Psoas muscle (tissue), 8 donors: ENCODE measurements around the gene FZD4. TPM values are rescaled to one million over a fixed set of nuclear protein-coding genes. Genes with fewer than 3 reads are reported as not detected.
"Not testable (repeated sequence)": the region's sequence is repeated elsewhere in the genome, so short reads cannot be mapped to it uniquely, and the experiment has no call there.

Source experiments
- ATAC-seq, 4 donors: fragments of 200-7000 bp; cut with Tn5 transposase; one replicate each; pipeline ENCODE4 v1.9.1; 2020; ENCODE audit warnings: moderate library complexity in 3 of 4, mild to moderate bottlenecking in 2 of 4
- DNase-seq, 2 donors: peaks; one replicate each; pipeline ENCODE4 v3.0.0-alpha.2; 2020
- H3K27ac ChIP-seq: fragments of 200-600 bp; one replicate; pipeline ENCODE4 v1.8.0; 2022
- H3K27me3 ChIP-seq, 3 donors: fragments of 200-600 bp in 1 of 3; one replicate each; pipeline versions ENCODE4 v1.6.1 to v1.8.0; 2013 to 2022; ENCODE audit warnings: low read length in 2 of 3, mild to moderate bottlenecking in 2 of 3, moderate library complexity in 1 of 3; ENCODE audit not compliant: insufficient read depth in 3 of 3
- H3K36me3 ChIP-seq, 2 donors: fragments of 200-600 bp in 1 of 2; one replicate each; pipeline versions ENCODE4 v1.6.1 to v1.8.0; 2013 to 2022; ENCODE audit warnings: low read depth in 1 of 2, mild to moderate bottlenecking in 1 of 2, moderate library complexity in 1 of 2; ENCODE audit not compliant: insufficient read depth in 1 of 2
- H3K4me1 ChIP-seq: fragments of 200-600 bp; one replicate; pipeline ENCODE4 v1.8.0; 2022
- H3K4me3 ChIP-seq: fragments of 200-600 bp; one replicate; pipeline ENCODE4 v1.8.0; 2022; ENCODE audit warnings: mild to moderate bottlenecking
- H3K9me3 ChIP-seq: fragments of 200-600 bp; one replicate; pipeline ENCODE4 v1.8.0; 2022
- WGBS, 3 donors: extraction: QIAGEN DNeasy Blood & Tissue Kit; methylation state at CpG; one replicate each; pipeline versions ENCODE4 v1.1.6 to v1.1.7; 2013; 5-methylcytosine and 5-hydroxymethylcytosine counted together
- intact Hi-C, 2 donors: fragments of 100-400 bp; cut with DNase I; formaldehyde crosslinking; loops; one replicate each; pipeline versions ENCODE4 v1.11.0 to v1.14.2; 2022
- long read RNA-seq, 2 donors: library from polyadenylated mRNA; unstranded; transcript quantifications; one replicate each; pipeline ENCODE4 v2.0.0, GENCODE V29; 2021
- polyA plus RNA-seq, 3 donors: library from polyadenylated mRNA; stranded (reverse); fragments of 200-250 nt; gene quantifications; one replicate each; pipeline ENCODE4 v1.2.3, GENCODE V29; 2013
- total RNA-seq, 4 donors: library from RNA; stranded (reverse); fragmentation: NEBNext Ultra II Directional in 2 of 4; extraction: Animal tissue kit (Norgen Biotek cat#: 25700) in 2 of 4; gene quantifications; one replicate each; pipeline versions ENCODE4 v1.2.1 to v1.2.4, GENCODE V29; 2021 to 2023
- TF ChIP-seq, protein P1 (sequence below): fragments of 200-600 bp; IDR thresholded peaks from one replicate; pipeline ENCODE4 v1.8.0; 2022; ENCODE audit warnings: antibody characterized with exemption
- donor health status: healthy with polysubstance abuse.
- donor health status: DM: no; HTN: no; CAD: no; lungs with moderate emphysema.
- donor health status: Bipolar disorder and iron deficiency.
- donor health status: healthy.
- donor health status: DM: yes; HTN: yes; CAD: no.
- donor health status: DM: no; HTN: no; CAD: no.
- donor health status: DM: no; HTN: no; CAD: no.
- donor health status: DM: yes; HTN: yes; CAD: no.

The FZD4 gene
- 100 to 1,000 TPM in 1 of 4 donors, 10 to 100 TPM in 3; 12.3 to 158 (median 30.2) TPM for total RNA-seq
- 10 to 100 TPM; 22.1 to 39.5 (median 27.5) TPM for polyA plus RNA-seq
- long read RNA-seq, donor 1, partial matches to known transcripts = 0 of 5 reads
- long read RNA-seq, donor 1, other reads (novel, unspliced or antisense) = 5 of 5 reads
- long read RNA-seq, donor 2, full-length matches to known transcripts = 52 of 136 reads
- long read RNA-seq, donor 2, partial matches to known transcripts = 0 of 136 reads
- long read RNA-seq, donor 2, other reads (novel, unspliced or antisense) = 84 of 136 reads

DNA sequence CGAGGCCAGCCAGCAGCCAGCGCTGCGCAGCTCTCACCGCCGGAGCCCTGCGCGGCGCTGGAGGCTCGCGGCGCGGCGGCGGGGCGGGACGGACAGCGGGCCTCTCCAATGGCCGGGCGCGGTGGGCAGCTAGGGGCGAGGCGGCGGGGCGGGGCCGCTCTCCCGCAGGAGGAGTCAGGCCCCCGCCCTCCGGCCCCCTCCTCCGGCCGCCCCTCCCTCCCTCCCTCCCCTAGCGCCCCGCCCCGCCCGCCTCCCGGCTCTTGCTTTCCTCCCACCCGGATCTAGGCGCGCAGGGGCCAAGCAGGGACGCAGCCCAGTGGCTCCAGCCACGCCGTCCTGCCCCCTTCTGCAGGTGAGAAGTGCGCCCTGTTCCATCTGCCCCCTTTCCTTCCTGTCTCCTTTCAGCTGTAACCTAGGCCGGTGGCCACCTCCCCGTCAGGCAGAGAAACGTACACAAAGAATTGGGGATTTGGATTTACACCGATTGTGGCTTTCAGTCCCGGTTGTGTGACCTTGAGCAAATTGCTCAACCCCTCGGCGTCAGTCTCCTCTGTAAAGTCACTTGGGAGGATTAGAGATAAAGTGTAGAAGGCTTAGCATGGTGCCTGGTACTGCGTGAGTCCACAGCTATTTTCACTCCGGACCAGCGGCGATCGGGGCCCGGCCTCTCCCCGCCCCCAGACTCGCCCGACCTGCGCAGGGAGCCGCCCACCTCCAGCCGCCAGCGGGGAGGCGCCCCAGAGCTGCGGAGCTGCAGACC is at the start of gene FZD4:
Gene FZD4, minus strand, starts transcription at position 35 of the 760 bp plus-strand sequence. CDS start 310 bp downstream, outside the sequence.
- Histone ChIP-seq H3K27me3 (no peaks in the 10 kb centered on the region), H3K27ac (peak within 1 kb of the TSS; percentile 95), H3K9me3 (no peaks in the 10 kb centered on the region), H3K4me1 (peaks cover 38% of the 10 kb centered on the region), H3K36me3 (peaks cover 9 to 15% of the 10 kb centered on the region in 2 donors), H3K4me3 (peak within 1 kb of the TSS; percentile 96)
- intact Hi-C loops = loop anchor here (2.0 to 5.0 kb wide), 2 partner anchors 27 to 82 kb away; partner anchors contain the start of gene TMEM135 (in 2 of the 2)
- WGBS, 3 donors = 0 to 1% (median 1%) methylated on average over 38 to 61 of the region's 64 CpGs
- ATAC-seq (peak; percentile 83 to 95 (median 88)), DNase-seq (peak; percentile 95 to 96)
- TF ChIP-seq, protein P1, sequence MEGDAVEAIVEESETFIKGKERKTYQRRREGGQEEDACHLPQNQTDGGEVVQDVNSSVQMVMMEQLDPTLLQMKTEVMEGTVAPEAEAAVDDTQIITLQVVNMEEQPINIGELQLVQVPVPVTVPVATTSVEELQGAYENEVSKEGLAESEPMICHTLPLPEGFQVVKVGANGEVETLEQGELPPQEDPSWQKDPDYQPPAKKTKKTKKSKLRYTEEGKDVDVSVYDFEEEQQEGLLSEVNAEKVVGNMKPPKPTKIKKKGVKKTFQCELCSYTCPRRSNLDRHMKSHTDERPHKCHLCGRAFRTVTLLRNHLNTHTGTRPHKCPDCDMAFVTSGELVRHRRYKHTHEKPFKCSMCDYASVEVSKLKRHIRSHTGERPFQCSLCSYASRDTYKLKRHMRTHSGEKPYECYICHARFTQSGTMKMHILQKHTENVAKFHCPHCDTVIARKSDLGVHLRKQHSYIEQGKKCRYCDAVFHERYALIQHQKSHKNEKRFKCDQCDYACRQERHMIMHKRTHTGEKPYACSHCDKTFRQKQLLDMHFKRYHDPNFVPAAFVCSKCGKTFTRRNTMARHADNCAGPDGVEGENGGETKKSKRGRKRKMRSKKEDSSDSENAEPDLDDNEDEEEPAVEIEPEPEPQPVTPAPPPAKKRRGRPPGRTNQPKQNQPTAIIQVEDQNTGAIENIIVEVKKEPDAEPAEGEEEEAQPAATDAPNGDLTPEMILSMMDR = peak; percentile 12

DNA sequence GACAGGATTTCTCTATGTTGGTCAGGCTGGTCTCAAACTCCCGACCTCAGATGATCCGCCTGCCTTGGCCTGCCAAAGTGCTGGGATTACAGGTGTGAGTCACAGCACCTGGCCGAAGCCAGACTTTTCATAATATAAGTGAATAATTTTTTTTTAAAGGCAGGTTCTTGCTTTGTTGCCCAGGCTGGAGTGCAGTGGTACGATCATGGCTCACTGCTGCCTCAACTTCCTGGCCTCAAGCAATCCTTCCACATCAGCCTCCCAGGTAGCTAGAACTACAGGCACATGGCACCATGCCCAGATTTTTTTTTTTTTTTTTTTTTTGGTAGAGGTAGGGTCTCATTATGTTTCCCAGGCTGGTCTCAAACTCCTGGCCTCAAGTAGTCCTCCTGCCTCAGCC is 49.1 kb upstream of the FZD4 start:
- intact Hi-C loops, H3K9me3 ChIP-seq, DNase-seq, H3K36me3 ChIP-seq, H3K4me3 ChIP-seq, H3K27ac ChIP-seq, H3K27me3 ChIP-seq, H3K4me1 ChIP-seq, ATAC-seq: not testable (repeated sequence)
- 89 to 95% (median 91%) methylated on average over 4 of the region's 4 CpGs for WGBS, 3 donors

DNA sequence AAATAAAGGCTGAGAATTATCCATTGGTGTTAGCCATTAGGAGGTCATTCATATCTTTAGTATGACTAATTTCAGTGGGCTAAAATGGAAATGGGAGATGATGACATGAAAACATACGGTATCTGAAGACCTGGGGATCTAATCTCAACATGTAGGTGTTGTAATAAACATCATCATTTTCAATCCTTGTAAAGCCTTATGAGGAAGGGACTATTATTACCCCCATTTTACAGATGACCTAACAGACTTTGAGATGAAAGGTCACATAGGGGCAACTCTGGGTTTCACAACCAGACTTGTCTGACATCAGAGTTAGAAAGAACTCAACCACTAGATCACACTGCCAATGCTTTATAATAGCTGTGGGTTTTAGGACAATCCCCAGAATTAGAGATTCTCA is 47.7 kb upstream of the FZD4 start:
- no peak overlapping the region for H3K27ac ChIP-seq
- no peaks in the 10 kb centered on the region for H3K27me3 ChIP-seq
- 80 to 94% (median 90%) methylated on average over 1 of the region's 1 CpG for WGBS, 3 donors
- H3K36me3 ChIP-seq = no peaks in the 10 kb centered on the region
- DNase-seq (no peak), ATAC-seq (no peak)
- H3K4me1 ChIP-seq = no peaks in the 10 kb centered on the region
- H3K4me3 ChIP-seq = no peak overlapping the region
- intact Hi-C loops = no loop called here
- H3K9me3 ChIP-seq = no peaks in the 10 kb centered on the region
- TF ChIP-seq, protein P1 = no peak

DNA sequence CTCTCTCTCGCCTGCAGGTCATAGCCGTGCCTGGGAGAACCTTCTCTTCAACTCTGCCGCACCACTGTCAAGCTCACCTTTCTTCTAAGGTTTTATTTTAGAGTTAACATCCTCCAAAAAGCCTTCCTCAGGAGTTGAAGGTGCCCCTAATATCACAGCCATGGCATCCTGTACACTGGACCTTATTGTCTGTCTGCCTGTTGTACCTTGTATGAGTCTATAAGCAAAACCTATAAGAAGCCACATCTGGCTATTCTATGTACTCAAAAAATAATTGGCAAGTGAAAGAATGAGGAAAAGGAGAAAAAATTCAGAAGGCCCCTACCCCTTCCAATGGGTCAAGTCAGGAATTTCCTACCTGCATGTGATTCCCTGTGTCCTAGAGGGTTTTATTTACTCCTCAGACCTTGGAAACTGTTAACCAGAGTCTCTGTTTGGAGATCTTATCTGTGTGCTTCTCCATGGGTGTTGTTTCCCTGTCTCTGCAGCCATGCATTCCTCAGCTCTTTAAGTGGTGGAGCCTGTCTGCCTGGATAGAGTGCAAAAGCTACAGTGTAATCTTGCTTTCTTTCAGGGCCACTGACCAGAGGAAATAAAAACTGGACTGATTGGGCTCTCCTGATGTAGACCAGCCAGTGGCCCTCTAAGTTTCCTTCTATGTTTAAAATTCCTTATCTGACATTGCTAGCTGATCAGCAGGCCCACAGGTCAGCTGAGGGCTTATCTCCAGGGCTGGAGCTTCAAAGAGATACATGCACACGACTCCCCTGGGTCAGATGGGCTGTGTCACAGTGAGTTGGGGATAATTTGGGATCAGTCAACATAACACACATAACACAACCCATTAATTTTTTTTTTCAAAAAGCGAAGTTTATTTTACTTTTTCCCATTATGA is 44.9 kb upstream of the FZD4 start:
- no peak for DNase-seq
- ATAC-seq = no peak
- Histone ChIP-seq H3K27ac (no peak overlapping the region), H3K4me3 (no peak overlapping the region), H3K27me3 (no peaks in the 10 kb centered on the region), H3K36me3 (no peaks in the 10 kb centered on the region), H3K4me1 (no peaks in the 10 kb centered on the region), H3K9me3 (no peaks in the 10 kb centered on the region)
- intact Hi-C loops = no loop called here
- TF ChIP-seq, protein P1 = no peak
- WGBS, 3 donors = 71 to 81% (median 81%) methylated on average over 5 of the region's 5 CpGs
